ENCODE results near the gene FAM83B. TPM values are rescaled to one million over a fixed set of nuclear protein-coding genes. Genes with fewer than 3 reads are reported as not detected.

Gene FAM83B
- total and polyA plus RNA-seq, 10 of the 15 experiments (the other 5 are each of a cell fraction or from before 2014, with no cell fraction given) = 0.05 TPM; not detected in 9

DNA sequence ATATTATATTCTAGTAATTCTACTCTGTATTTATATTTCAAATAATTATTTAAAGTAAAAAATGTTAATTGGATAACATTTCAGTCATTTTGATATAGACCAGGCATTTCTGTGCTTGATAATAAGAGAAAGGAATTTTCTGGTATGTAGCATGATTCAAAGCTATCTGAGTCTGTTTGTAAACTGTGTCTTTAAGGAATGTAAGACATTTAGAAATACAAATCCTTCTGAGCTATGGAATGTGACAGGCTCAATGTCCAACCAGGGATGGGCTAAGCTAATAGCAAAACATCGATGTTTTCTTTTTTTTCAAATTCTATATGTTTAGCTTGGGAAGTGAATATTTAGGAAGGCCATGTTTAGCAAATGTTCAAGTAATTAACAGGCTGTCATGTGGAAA lies 41.5 kb upstream of the FAM83B start:
- ChIA-PET CTCF (interaction anchor here (1.5 kb wide), 1 partner anchor 88 kb away, joined by 3 read pairs; no protein-coding TSS in a partner anchor), POLR2A (no interaction called here), RAD21 (ENCODE audit: unreplicated experiment) (no interaction called here), SMC1A (ENCODE audit: uncharacterized antibody, unreplicated experiment) (interaction anchor here (0.7 to 1.6 kb wide), 3 partner anchors 9 to 31 kb away, joined by 3 to 4 read pairs (median 3); no protein-coding TSS in a partner anchor)
- ATAC-seq (no peak), FAIRE-seq (no peak), DNase-seq (ENCODE audit: low read depth, low spot score) (no peak)
- intact Hi-C loops (cut with micrococcal nuclease; ENCODE audit: unreplicated experiment) (no loop called here), in situ Hi-C loops (cut with MboI) (no loop called here)
- no TSS peak for BruUV-seq (replicated peaks)
- WGBS (ENCODE audit: insufficient coverage, insufficient replicate concordance, low lambda C conversion rate, missing lambda C conversion rate) = 0% methylated on average over 1 of the region's 1 CpG
- Histone ChIP-seq H3K27ac (ENCODE audit: control insufficient read depth, insufficient read depth) (no peak overlapping the region), H4K20me1 (ENCODE audit: control insufficient read depth, insufficient read depth) (no peaks in the 10 kb centered on the region), H3K4me2 (ENCODE audit: control insufficient read depth, insufficient read depth) (no peak overlapping the region), H3K36me3 (ENCODE audit: control insufficient read depth in 2 of 2, insufficient read depth in 2 of 2, low read length in 1 of 2) (no peaks in the 10 kb centered on the region), H3K4me3 (no peak overlapping the region), H3K79me2 (ENCODE audit: control insufficient read depth, insufficient read depth, low read length) (no peaks in the 10 kb centered on the region), H3K9me3 (replicated peaks; ENCODE audit: control insufficient read depth, insufficient read depth, low read length) (no peaks in the 10 kb centered on the region), H2AFZ (ENCODE audit: control insufficient read depth, low read depth, low read length) (no peak overlapping the region), H3K4me1 (ENCODE audit: control insufficient read depth, insufficient read depth, low read length) (no peaks in the 10 kb centered on the region), H3K9ac (ENCODE audit: control insufficient read depth, insufficient read depth, low read length) (no peak overlapping the region), H3K27me3 (replicated peaks in 1 of 2; ENCODE audit: control insufficient read depth in 2 of 2, insufficient read depth in 2 of 2, low read length in 1 of 2) (no peaks in the 10 kb centered on the region)
- TF ChIP-seq SUZ12 (IDR thresholded peaks at IDR 0.05; ENCODE audit: unreplicated experiment) = no peak
- TF ChIP-seq, protein P1, sequence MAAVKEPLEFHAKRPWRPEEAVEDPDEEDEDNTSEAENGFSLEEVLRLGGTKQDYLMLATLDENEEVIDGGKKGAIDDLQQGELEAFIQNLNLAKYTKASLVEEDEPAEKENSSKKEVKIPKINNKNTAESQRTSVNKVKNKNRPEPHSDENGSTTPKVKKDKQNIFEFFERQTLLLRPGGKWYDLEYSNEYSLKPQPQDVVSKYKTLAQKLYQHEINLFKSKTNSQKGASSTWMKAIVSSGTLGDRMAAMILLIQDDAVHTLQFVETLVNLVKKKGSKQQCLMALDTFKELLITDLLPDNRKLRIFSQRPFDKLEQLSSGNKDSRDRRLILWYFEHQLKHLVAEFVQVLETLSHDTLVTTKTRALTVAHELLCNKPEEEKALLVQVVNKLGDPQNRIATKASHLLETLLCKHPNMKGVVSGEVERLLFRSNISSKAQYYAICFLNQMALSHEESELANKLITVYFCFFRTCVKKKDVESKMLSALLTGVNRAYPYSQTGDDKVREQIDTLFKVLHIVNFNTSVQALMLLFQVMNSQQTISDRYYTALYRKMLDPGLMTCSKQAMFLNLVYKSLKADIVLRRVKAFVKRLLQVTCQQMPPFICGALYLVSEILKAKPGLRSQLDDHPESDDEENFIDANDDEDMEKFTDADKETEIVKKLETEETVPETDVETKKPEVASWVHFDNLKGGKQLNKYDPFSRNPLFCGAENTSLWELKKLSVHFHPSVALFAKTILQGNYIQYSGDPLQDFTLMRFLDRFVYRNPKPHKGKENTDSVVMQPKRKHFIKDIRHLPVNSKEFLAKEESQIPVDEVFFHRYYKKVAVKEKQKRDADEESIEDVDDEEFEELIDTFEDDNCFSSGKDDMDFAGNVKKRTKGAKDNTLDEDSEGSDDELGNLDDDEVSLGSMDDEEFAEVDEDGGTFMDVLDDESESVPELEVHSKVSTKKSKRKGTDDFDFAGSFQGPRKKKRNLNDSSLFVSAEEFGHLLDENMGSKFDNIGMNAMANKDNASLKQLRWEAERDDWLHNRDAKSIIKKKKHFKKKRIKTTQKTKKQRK (IDR thresholded peaks at IDR 0.05; ENCODE audit: low read depth, low read length) = no peak
- TF ChIP-seq, protein P2, sequence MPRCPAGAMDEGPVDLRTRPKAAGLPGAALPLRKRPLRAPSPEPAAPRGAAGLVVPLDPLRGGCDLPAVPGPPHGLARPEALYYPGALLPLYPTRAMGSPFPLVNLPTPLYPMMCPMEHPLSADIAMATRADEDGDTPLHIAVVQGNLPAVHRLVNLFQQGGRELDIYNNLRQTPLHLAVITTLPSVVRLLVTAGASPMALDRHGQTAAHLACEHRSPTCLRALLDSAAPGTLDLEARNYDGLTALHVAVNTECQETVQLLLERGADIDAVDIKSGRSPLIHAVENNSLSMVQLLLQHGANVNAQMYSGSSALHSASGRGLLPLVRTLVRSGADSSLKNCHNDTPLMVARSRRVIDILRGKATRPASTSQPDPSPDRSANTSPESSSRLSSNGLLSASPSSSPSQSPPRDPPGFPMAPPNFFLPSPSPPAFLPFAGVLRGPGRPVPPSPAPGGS (IDR thresholded peaks at IDR 0.05; ENCODE audit: borderline replicate concordance, insufficient read depth, low read depth, low read length, poor library complexity, severe bottlenecking) = no peak
- TF ChIP-seq, protein P3, sequence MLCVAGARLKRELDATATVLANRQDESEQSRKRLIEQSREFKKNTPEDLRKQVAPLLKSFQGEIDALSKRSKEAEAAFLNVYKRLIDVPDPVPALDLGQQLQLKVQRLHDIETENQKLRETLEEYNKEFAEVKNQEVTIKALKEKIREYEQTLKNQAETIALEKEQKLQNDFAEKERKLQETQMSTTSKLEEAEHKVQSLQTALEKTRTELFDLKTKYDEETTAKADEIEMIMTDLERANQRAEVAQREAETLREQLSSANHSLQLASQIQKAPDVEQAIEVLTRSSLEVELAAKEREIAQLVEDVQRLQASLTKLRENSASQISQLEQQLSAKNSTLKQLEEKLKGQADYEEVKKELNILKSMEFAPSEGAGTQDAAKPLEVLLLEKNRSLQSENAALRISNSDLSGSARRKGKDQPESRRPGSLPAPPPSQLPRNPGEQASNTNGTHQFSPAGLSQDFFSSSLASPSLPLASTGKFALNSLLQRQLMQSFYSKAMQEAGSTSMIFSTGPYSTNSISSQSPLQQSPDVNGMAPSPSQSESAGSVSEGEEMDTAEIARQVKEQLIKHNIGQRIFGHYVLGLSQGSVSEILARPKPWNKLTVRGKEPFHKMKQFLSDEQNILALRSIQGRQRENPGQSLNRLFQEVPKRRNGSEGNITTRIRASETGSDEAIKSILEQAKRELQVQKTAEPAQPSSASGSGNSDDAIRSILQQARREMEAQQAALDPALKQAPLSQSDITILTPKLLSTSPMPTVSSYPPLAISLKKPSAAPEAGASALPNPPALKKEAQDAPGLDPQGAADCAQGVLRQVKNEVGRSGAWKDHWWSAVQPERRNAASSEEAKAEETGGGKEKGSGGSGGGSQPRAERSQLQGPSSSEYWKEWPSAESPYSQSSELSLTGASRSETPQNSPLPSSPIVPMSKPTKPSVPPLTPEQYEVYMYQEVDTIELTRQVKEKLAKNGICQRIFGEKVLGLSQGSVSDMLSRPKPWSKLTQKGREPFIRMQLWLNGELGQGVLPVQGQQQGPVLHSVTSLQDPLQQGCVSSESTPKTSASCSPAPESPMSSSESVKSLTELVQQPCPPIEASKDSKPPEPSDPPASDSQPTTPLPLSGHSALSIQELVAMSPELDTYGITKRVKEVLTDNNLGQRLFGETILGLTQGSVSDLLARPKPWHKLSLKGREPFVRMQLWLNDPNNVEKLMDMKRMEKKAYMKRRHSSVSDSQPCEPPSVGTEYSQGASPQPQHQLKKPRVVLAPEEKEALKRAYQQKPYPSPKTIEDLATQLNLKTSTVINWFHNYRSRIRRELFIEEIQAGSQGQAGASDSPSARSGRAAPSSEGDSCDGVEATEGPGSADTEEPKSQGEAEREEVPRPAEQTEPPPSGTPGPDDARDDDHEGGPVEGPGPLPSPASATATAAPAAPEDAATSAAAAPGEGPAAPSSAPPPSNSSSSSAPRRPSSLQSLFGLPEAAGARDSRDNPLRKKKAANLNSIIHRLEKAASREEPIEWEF (IDR thresholded peaks at IDR 0.05; ENCODE audit: insufficient replicate concordance, low read depth, low read length) = no peak
- TF ChIP-seq RFX5 (IDR thresholded peaks at IDR 0.05; ENCODE audit: low read depth, low read length) = no peak
- TF ChIP-seq CREB1 (IDR thresholded peaks at IDR 0.05; ENCODE audit: low read depth) = no peak
- TF ChIP-seq, protein P4, sequence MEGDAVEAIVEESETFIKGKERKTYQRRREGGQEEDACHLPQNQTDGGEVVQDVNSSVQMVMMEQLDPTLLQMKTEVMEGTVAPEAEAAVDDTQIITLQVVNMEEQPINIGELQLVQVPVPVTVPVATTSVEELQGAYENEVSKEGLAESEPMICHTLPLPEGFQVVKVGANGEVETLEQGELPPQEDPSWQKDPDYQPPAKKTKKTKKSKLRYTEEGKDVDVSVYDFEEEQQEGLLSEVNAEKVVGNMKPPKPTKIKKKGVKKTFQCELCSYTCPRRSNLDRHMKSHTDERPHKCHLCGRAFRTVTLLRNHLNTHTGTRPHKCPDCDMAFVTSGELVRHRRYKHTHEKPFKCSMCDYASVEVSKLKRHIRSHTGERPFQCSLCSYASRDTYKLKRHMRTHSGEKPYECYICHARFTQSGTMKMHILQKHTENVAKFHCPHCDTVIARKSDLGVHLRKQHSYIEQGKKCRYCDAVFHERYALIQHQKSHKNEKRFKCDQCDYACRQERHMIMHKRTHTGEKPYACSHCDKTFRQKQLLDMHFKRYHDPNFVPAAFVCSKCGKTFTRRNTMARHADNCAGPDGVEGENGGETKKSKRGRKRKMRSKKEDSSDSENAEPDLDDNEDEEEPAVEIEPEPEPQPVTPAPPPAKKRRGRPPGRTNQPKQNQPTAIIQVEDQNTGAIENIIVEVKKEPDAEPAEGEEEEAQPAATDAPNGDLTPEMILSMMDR (IDR thresholded peaks at IDR 0.05 in 2 of 3, conservative IDR thresholded peaks at IDR 0.05 in 1 of 3; ENCODE audit: control insufficient read depth in 2 of 3, extremely low read depth in 1 of 3, insufficient read depth in 1 of 3, low read depth in 3 of 3, low read length in 3 of 3) = no peak
- TF ChIP-seq BACH1 (IDR thresholded peaks at IDR 0.05; ENCODE audit: borderline replicate concordance) = no peak
- TF ChIP-seq MYC (IDR thresholded peaks at IDR 0.05; ENCODE audit: insufficient read depth, insufficient read length, insufficient replicate concordance, low read length, severe bottlenecking) = no peak
- TF ChIP-seq TCF12 (IDR thresholded peaks at IDR 0.05; ENCODE audit: low read depth, low read length) = no peak
- no peak for TF ChIP-seq TCF7 (IDR thresholded peaks at IDR 0.05; ENCODE audit: borderline replicate concordance)
- no peak for TF ChIP-seq NFYA (IDR thresholded peaks at IDR 0.05; ENCODE audit: borderline replicate concordance, low read depth, low read length)

Data from GM12878 (cell line).